Testis (tissue), 2 donors: ENCODE measurements around the gene IPO7.

Experiments used
- CTCF ChIP-seq, 3 experiments: fragments of 450-650 bp in 2 of 3; fragments of 200-600 bp in 1 of 3; sonication (generic) in 1 of 3; IDR thresholded peaks; one replicate each; pipeline ENCODE4 v1.5.1; 2016 to 2019; ENCODE audit warnings: antibody characterized with exemption in 3 of 3, mild to moderate bottlenecking in 2 of 3, moderate library complexity in 1 of 3
- POLR2A ChIP-seq: fragments of 450-650 bp; IDR thresholded peaks from one replicate; pipeline ENCODE4 v1.6.1; 2017; ENCODE audit warnings: antibody characterized with exemption, mild to moderate bottlenecking, moderate library complexity

- no peak for TF ChIP-seq CTCF (IDR thresholded peaks at IDR 0.05)
- no peak for TF ChIP-seq POLR2A
These were observed 77.8 kb downstream of the IPO7 start for GRCh38 chr11:9462172-9462799.
